Lower leg skin (tissue), 3 donors: ENCODE measurements around the gene HRCT1.
A peak's percentile ranks its signal among the peaks of the same experiment; 100 is the strongest.

ENCODE experiments used
- POLR2A ChIP-seq, 2 donors: fragments of 450-650 bp; IDR thresholded peaks; one replicate each; pipeline ENCODE4 v1.6.1; 2016 to 2017; ENCODE audit warnings: antibody characterized with exemption in 2 of 2, mild to moderate bottlenecking in 1 of 2, moderate library complexity in 1 of 2
- TF ChIP-seq, protein P1 (sequence below), 3 donors: fragments of 450-650 bp; IDR thresholded peaks; one replicate each; pipeline ENCODE4 v1.5.1; 2016; ENCODE audit warnings: antibody characterized with exemption in 3 of 3, mild to moderate bottlenecking in 3 of 3, moderate library complexity in 2 of 3

DNA sequence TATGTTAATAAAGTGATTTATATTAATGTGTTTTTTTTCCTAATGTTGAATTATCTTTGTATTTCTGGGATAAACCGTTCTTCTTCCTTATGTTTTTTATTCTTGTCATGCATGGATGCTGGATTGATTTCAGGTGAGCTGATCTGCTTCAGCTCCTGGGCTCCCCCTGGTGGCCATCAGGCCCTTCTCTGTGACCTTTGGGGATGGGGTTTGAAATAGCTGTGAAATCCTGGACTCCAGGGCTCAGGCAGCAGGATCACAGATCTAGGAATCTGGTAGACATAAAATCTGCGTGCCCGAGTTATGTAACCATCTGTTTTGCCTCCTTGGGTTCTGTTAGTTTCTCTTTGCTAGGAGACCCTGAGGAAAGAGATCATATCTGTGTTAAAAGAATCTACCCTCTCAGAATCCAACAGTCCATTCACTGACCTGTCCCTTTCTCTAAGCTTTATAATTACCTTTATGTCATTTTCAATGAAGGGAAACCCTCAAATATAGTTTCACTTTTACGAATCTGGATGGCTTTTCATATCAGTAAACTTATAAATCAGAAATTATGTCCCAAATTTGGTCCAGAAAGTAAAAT is 23.6 kb upstream of the HRCT1 start:
- TF ChIP-seq, protein P1, sequence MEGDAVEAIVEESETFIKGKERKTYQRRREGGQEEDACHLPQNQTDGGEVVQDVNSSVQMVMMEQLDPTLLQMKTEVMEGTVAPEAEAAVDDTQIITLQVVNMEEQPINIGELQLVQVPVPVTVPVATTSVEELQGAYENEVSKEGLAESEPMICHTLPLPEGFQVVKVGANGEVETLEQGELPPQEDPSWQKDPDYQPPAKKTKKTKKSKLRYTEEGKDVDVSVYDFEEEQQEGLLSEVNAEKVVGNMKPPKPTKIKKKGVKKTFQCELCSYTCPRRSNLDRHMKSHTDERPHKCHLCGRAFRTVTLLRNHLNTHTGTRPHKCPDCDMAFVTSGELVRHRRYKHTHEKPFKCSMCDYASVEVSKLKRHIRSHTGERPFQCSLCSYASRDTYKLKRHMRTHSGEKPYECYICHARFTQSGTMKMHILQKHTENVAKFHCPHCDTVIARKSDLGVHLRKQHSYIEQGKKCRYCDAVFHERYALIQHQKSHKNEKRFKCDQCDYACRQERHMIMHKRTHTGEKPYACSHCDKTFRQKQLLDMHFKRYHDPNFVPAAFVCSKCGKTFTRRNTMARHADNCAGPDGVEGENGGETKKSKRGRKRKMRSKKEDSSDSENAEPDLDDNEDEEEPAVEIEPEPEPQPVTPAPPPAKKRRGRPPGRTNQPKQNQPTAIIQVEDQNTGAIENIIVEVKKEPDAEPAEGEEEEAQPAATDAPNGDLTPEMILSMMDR (IDR thresholded peaks at IDR 0.05): peak in 1 of 3 donors; percentile 73
- no peak for TF ChIP-seq POLR2A (IDR thresholded peaks at IDR 0.05)
